HG03159 (cell line): ENCODE measurements around the gene TTLL8.

Experiments used
- ATAC-seq: cut with Tn5 transposase; IDR thresholded peaks from one replicate; pipeline ENCODE4 v1.9.1; 2021; ENCODE audit warnings: mild to moderate bottlenecking, moderate library complexity; ENCODE audit not compliant: unreplicated experiment

The TTLL8 gene

GRCh38 chr22:50045211-50046018 lies 12.7 kb downstream of the TTLL8 start:
- no peak for ATAC-seq

GRCh38 chr22:50044485-50045118 lies 13.5 kb downstream of the TTLL8 start:
- ATAC-seq: no peak

GRCh38 chr22:50041361-50042065 lies 16.6 kb downstream of the TTLL8 start:
- ATAC-seq: no peak

GRCh38 chr22:50040717-50041116 lies 17.4 kb downstream of the TTLL8 start:
- no peak for ATAC-seq

- no peak for ATAC-seq
Observed at GRCh38 chr22:50039669-50040443, 18.2 kb downstream of the TTLL8 start.

GRCh38 chr22:50035976-50036724 lies 21.9 kb downstream of the TTLL8 start:
- no peak for ATAC-seq

- no peak for ATAC-seq
Observed at GRCh38 chr22:50035131-50035881, 22.8 kb downstream of the TTLL8 start.

- ATAC-seq: no peak
Observed at GRCh38 chr22:50034126-50035081, 23.7 kb downstream of the TTLL8 start.

- no peak for ATAC-seq
Observed at GRCh38 chr22:50032941-50033601, 25.0 kb downstream of the TTLL8 start.

GRCh38 chr22:50032109-50032871 lies 25.8 kb downstream of the TTLL8 start:
- ATAC-seq: no peak

GRCh38 chr22:50031189-50032091 lies 26.7 kb downstream of the TTLL8 start:
- no peak for ATAC-seq

- peak; percentile 53 for ATAC-seq
Observed at GRCh38 chr22:50030297-50031188, 27.6 kb downstream of the TTLL8 start.

- no peak for ATAC-seq
Observed at GRCh38 chr22:50027639-50028537, 30.2 kb downstream of the TTLL8 start.

GRCh38 chr22:50025993-50026392 lies 32.1 kb downstream of the TTLL8 start:
- ATAC-seq: no peak
